Measurements from ENCODE around the gene TSPAN1.

The TSPAN1 gene

GRCh38 chr1:46180082-46180616, 5.3 kb downstream of the TSPAN1 start:
- TF ChIP-seq POLR2A (IDR thresholded peaks at IDR 0.05; ENCODE audit: low read depth, low read length) (no peak), POLR2AphosphoS5 (IDR thresholded peaks at IDR 0.05; ENCODE audit: low read depth, low read length) (no peak), TAF1 (IDR thresholded peaks at IDR 0.05; ENCODE audit: borderline replicate concordance, low read depth, low read length) (no peak)
- no peak for FAIRE-seq
- no peak for DNase-seq (ENCODE audit: insufficient read length)

GRCh38 chr1:46181343-46182260, 6.7 kb downstream of the TSPAN1 start:
- no peak for FAIRE-seq

GRCh38 chr1:46183079-46183847, 8.4 kb downstream of the TSPAN1 start:
- DNase-seq (ENCODE audit: insufficient read length), result no peak
- no peak for TF ChIP-seq POLR2AphosphoS5 (IDR thresholded peaks at IDR 0.05; ENCODE audit: low read depth, low read length)

More at GRCh38 chr1:46181343-46182260, 6.7 kb downstream of the TSPAN1 start:
- TF ChIP-seq TAF1 (IDR thresholded peaks at IDR 0.05; ENCODE audit: borderline replicate concordance, low read depth, low read length) (no peak), POLR2AphosphoS5 (IDR thresholded peaks at IDR 0.05; ENCODE audit: low read depth, low read length) (no peak), POLR2A (IDR thresholded peaks at IDR 0.05; ENCODE audit: low read depth, low read length) (no peak)
- no peak for DNase-seq (ENCODE audit: insufficient read length)

GRCh38 chr1:46183926-46184557, 9.2 kb downstream of the TSPAN1 start:
- no peak for TF ChIP-seq TAF1 (IDR thresholded peaks at IDR 0.05; ENCODE audit: borderline replicate concordance, low read depth, low read length)
- TF ChIP-seq POLR2AphosphoS5 (IDR thresholded peaks at IDR 0.05; ENCODE audit: low read depth, low read length), result no peak
- TF ChIP-seq POLR2A (IDR thresholded peaks at IDR 0.05; ENCODE audit: low read depth, low read length), result no peak
- FAIRE-seq (no peak), DNase-seq (ENCODE audit: insufficient read length) (no peak)

More at GRCh38 chr1:46183079-46183847, 8.4 kb downstream of the TSPAN1 start:
- no peak for FAIRE-seq

- DNase-seq (ENCODE audit: insufficient read length) (no peak), FAIRE-seq (no peak)
- TF ChIP-seq TAF1 (IDR thresholded peaks at IDR 0.05; ENCODE audit: borderline replicate concordance, low read depth, low read length) (no peak), POLR2AphosphoS5 (IDR thresholded peaks at IDR 0.05; ENCODE audit: low read depth, low read length) (no peak), POLR2A (IDR thresholded peaks at IDR 0.05; ENCODE audit: low read depth, low read length) (no peak)
These were observed 10.2 kb downstream of the TSPAN1 start for GRCh38 chr1:46184920-46185658.

GRCh38 chr1:46186076-46186475, 11.2 kb downstream of the TSPAN1 start:
- DNase-seq (ENCODE audit: insufficient read length), result no peak
- TF ChIP-seq POLR2A (IDR thresholded peaks at IDR 0.05; ENCODE audit: low read depth, low read length), result no peak
- TF ChIP-seq POLR2AphosphoS5 (IDR thresholded peaks at IDR 0.05; ENCODE audit: low read depth, low read length), result no peak
- TF ChIP-seq TAF1 (IDR thresholded peaks at IDR 0.05; ENCODE audit: borderline replicate concordance, low read depth, low read length), result no peak
- FAIRE-seq, result no peak

GRCh38 chr1:46187106-46187869, 12.4 kb downstream of the TSPAN1 start:
- FAIRE-seq (no peak), DNase-seq (ENCODE audit: insufficient read length) (no peak)
- TF ChIP-seq POLR2A (IDR thresholded peaks at IDR 0.05; ENCODE audit: low read depth, low read length) (no peak), TAF1 (IDR thresholded peaks at IDR 0.05; ENCODE audit: borderline replicate concordance, low read depth, low read length) (no peak), POLR2AphosphoS5 (IDR thresholded peaks at IDR 0.05; ENCODE audit: low read depth, low read length) (no peak)

GRCh38 chr1:46188295-46189030, 13.6 kb downstream of the TSPAN1 start:
- no peak for TF ChIP-seq TAF1 (IDR thresholded peaks at IDR 0.05; ENCODE audit: borderline replicate concordance, low read depth, low read length)
- TF ChIP-seq POLR2AphosphoS5 (IDR thresholded peaks at IDR 0.05; ENCODE audit: low read depth, low read length), result no peak
- no peak for TF ChIP-seq POLR2A (IDR thresholded peaks at IDR 0.05; ENCODE audit: low read depth, low read length)
- DNase-seq (ENCODE audit: insufficient read length) (no peak), FAIRE-seq (no peak)

- FAIRE-seq (no peak), DNase-seq (ENCODE audit: insufficient read length) (peak; percentile 1)
- no peak for TF ChIP-seq TAF1 (IDR thresholded peaks at IDR 0.05; ENCODE audit: borderline replicate concordance, low read depth, low read length)
- TF ChIP-seq POLR2AphosphoS5 (IDR thresholded peaks at IDR 0.05; ENCODE audit: low read depth, low read length), result no peak
- TF ChIP-seq POLR2A (IDR thresholded peaks at IDR 0.05; ENCODE audit: low read depth, low read length), result no peak
These were observed 15.7 kb downstream of the TSPAN1 start for GRCh38 chr1:46190539-46190938.

All from GM12892 (cell line).